ENCODE data around the gene SIRT3.

DNA sequence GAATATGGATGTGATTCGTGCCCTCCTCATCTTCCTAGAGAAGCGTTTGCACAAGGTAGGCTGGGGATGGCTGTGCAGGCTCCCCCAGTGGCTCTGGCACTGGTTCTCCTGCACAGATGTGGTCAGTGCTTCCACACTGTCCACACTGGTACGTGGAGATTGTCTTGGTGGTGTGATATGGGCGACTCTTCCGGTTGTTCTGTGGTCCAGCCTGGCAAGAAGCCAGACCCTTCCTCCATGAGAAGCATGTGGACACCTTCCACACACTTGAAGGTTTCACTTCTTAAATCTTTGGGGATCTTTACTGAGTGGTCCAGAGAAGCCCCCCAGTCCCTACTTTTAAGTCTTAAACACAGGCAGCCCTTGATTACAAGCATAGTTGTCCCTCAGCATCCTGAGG lies 24.8 kb downstream of the SIRT3 start:
- TF ChIP-seq, protein P1, sequence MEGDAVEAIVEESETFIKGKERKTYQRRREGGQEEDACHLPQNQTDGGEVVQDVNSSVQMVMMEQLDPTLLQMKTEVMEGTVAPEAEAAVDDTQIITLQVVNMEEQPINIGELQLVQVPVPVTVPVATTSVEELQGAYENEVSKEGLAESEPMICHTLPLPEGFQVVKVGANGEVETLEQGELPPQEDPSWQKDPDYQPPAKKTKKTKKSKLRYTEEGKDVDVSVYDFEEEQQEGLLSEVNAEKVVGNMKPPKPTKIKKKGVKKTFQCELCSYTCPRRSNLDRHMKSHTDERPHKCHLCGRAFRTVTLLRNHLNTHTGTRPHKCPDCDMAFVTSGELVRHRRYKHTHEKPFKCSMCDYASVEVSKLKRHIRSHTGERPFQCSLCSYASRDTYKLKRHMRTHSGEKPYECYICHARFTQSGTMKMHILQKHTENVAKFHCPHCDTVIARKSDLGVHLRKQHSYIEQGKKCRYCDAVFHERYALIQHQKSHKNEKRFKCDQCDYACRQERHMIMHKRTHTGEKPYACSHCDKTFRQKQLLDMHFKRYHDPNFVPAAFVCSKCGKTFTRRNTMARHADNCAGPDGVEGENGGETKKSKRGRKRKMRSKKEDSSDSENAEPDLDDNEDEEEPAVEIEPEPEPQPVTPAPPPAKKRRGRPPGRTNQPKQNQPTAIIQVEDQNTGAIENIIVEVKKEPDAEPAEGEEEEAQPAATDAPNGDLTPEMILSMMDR (IDR thresholded peaks at IDR 0.05): no peak
- TF ChIP-seq POLR2A (IDR thresholded peaks at IDR 0.05): no peak
